ENCODE data around the gene MACF1. TPM values are rescaled to one million over a fixed set of nuclear protein-coding genes. Genes with fewer than 3 reads are reported as not detected.
A peak's percentile ranks its signal among the peaks of the same experiment; 100 is the strongest.

The MACF1 gene
- total and polyA plus RNA-seq, 9 donors, result 198 to 352 (median 263) TPM

GRCh38 chr1:39229504-39229903 lies 25.0 kb downstream of the MACF1 start:
- no peak overlapping the region for H3K4me3 ChIP-seq (ENCODE audit: low read length)
- peaks cover 7% of the 10 kb centered on the region for H3K36me3 ChIP-seq (ENCODE audit: control insufficient read depth, insufficient read depth, low read length)
- WGBS (ENCODE audit: insufficient coverage), result 100% methylated on average over 1 of the region's 4 CpGs
- DNase-seq, result no peak
- H3K9me3 ChIP-seq (replicated peaks; ENCODE audit: control insufficient read depth, low read depth, low read length), result no peaks in the 10 kb centered on the region
- no peak overlapping the region for H3K27ac ChIP-seq (ENCODE audit: low read length)
- peaks cover 7% of the 10 kb centered on the region for H3K4me1 ChIP-seq (ENCODE audit: control insufficient read depth, insufficient read depth, low read length)
- no peaks in the 10 kb centered on the region for H3K27me3 ChIP-seq (ENCODE audit: control insufficient read depth, insufficient read depth, low read length)

GRCh38 chr1:39230261-39231190 lies 26.0 kb downstream of the MACF1 start:
- Histone ChIP-seq H3K27me3 (ENCODE audit: control insufficient read depth, insufficient read depth, low read length) (no peaks in the 10 kb centered on the region), H3K27ac (ENCODE audit: low read length) (no peak overlapping the region), H3K4me1 (ENCODE audit: control insufficient read depth, insufficient read depth, low read length) (peaks cover 7% of the 10 kb centered on the region), H3K9me3 (replicated peaks; ENCODE audit: control insufficient read depth, low read depth, low read length) (no peaks in the 10 kb centered on the region), H3K36me3 (ENCODE audit: control insufficient read depth, insufficient read depth, low read length) (peaks cover 7% of the 10 kb centered on the region), H3K4me3 (ENCODE audit: low read length) (no peak overlapping the region)
- DNase-seq, result peak; percentile 61
- WGBS (ENCODE audit: insufficient coverage), result 74% methylated on average over 7 of the region's 9 CpGs

GRCh38 chr1:39236971-39237370 lies 32.5 kb downstream of the MACF1 start:
- no peak overlapping the region for H3K4me3 ChIP-seq (ENCODE audit: low read length)
- 63% methylated on average over 3 of the region's 4 CpGs for WGBS (ENCODE audit: insufficient coverage)
- no peaks in the 10 kb centered on the region for H3K9me3 ChIP-seq (replicated peaks; ENCODE audit: control insufficient read depth, low read depth, low read length)
- H3K36me3 ChIP-seq (ENCODE audit: control insufficient read depth, insufficient read depth, low read length), result peaks cover 3% of the 10 kb centered on the region
- H3K27me3 ChIP-seq (ENCODE audit: control insufficient read depth, insufficient read depth, low read length), result no peaks in the 10 kb centered on the region
- H3K4me1 ChIP-seq (ENCODE audit: control insufficient read depth, insufficient read depth, low read length), result peaks cover 7% of the 10 kb centered on the region
- H3K27ac ChIP-seq (ENCODE audit: low read length), result no peak overlapping the region
- no peak for DNase-seq

GRCh38 chr1:39238476-39238875 lies 34.0 kb downstream of the MACF1 start:
- Histone ChIP-seq H3K36me3 (ENCODE audit: control insufficient read depth, insufficient read depth, low read length) (no peaks in the 10 kb centered on the region), H3K27me3 (ENCODE audit: control insufficient read depth, insufficient read depth, low read length) (no peaks in the 10 kb centered on the region), H3K4me3 (ENCODE audit: low read length) (no peak overlapping the region), H3K27ac (ENCODE audit: low read length) (peak overlapping the region; percentile 29), H3K4me1 (ENCODE audit: control insufficient read depth, insufficient read depth, low read length) (peaks cover 7% of the 10 kb centered on the region), H3K9me3 (replicated peaks; ENCODE audit: control insufficient read depth, low read depth, low read length) (no peaks in the 10 kb centered on the region)
- WGBS (ENCODE audit: insufficient coverage), result 11% methylated on average over 1 of the region's 1 CpG
- DNase-seq, result peak; percentile 90

GRCh38 chr1:39239968-39240367 lies 35.5 kb downstream of the MACF1 start:
- no peak for DNase-seq
- no peaks in the 10 kb centered on the region for H3K36me3 ChIP-seq (ENCODE audit: control insufficient read depth, insufficient read depth, low read length)
- WGBS (ENCODE audit: insufficient coverage), result no CpG with 5 or more reads among the region's 3 CpGs
- H3K27ac ChIP-seq (ENCODE audit: low read length), result no peak overlapping the region
- no peak overlapping the region for H3K4me3 ChIP-seq (ENCODE audit: low read length)
- no peaks in the 10 kb centered on the region for H3K27me3 ChIP-seq (ENCODE audit: control insufficient read depth, insufficient read depth, low read length)
- H3K4me1 ChIP-seq (ENCODE audit: control insufficient read depth, insufficient read depth, low read length), result peaks cover 7% of the 10 kb centered on the region
- H3K9me3 ChIP-seq (replicated peaks; ENCODE audit: control insufficient read depth, low read depth, low read length), result no peaks in the 10 kb centered on the region

- H3K36me3 ChIP-seq (ENCODE audit: control insufficient read depth, insufficient read depth, low read length), result no peaks in the 10 kb centered on the region
- H3K27me3 ChIP-seq (ENCODE audit: control insufficient read depth, insufficient read depth, low read length), result no peaks in the 10 kb centered on the region
- H3K27ac ChIP-seq (ENCODE audit: low read length), result no peak overlapping the region
- H3K4me3 ChIP-seq (ENCODE audit: low read length), result no peak overlapping the region
- peaks cover 4% of the 10 kb centered on the region for H3K4me1 ChIP-seq (ENCODE audit: control insufficient read depth, insufficient read depth, low read length)
- WGBS (ENCODE audit: insufficient coverage), result 100% methylated on average over 1 of the region's 2 CpGs
- DNase-seq, result no peak
- H3K9me3 ChIP-seq (replicated peaks; ENCODE audit: control insufficient read depth, low read depth, low read length), result no peaks in the 10 kb centered on the region
Observed at GRCh38 chr1:39243302-39243701, 38.8 kb downstream of the MACF1 start.

GRCh38 chr1:39250460-39251240 lies 46.2 kb downstream of the MACF1 start:
- H3K27ac ChIP-seq (ENCODE audit: low read length), result no peak overlapping the region
- WGBS (ENCODE audit: insufficient coverage), result no CpG with 5 or more reads among the region's 2 CpGs
- H3K36me3 ChIP-seq (ENCODE audit: control insufficient read depth, insufficient read depth, low read length), result peaks cover 23% of the 10 kb centered on the region

GRCh38 chr1:39255222-39255621 lies 50.7 kb downstream of the MACF1 start:
- H3K9me3 ChIP-seq (replicated peaks; ENCODE audit: control insufficient read depth, low read depth, low read length), result no peaks in the 10 kb centered on the region
- no peak overlapping the region for H3K27ac ChIP-seq (ENCODE audit: low read length)
- H3K36me3 ChIP-seq (ENCODE audit: control insufficient read depth, insufficient read depth, low read length), result peaks cover 51% of the 10 kb centered on the region
- no peaks in the 10 kb centered on the region for H3K27me3 ChIP-seq (ENCODE audit: control insufficient read depth, insufficient read depth, low read length)
- no peak for DNase-seq
- H3K4me3 ChIP-seq (ENCODE audit: low read length), result no peak overlapping the region
- WGBS (ENCODE audit: insufficient coverage), result no CpG with 5 or more reads among the region's 1 CpG
- H3K4me1 ChIP-seq (ENCODE audit: control insufficient read depth, insufficient read depth, low read length), result peaks cover 2% of the 10 kb centered on the region

More at GRCh38 chr1:39250460-39251240, 46.2 kb downstream of the MACF1 start:
- no peaks in the 10 kb centered on the region for H3K27me3 ChIP-seq (ENCODE audit: control insufficient read depth, insufficient read depth, low read length)
- no peaks in the 10 kb centered on the region for H3K9me3 ChIP-seq (replicated peaks; ENCODE audit: control insufficient read depth, low read depth, low read length)
- no peak for DNase-seq
- H3K4me3 ChIP-seq (ENCODE audit: low read length), result no peak overlapping the region
- peaks cover 2% of the 10 kb centered on the region for H3K4me1 ChIP-seq (ENCODE audit: control insufficient read depth, insufficient read depth, low read length)

- H3K4me1 ChIP-seq (ENCODE audit: control insufficient read depth, insufficient read depth, low read length), result peaks cover 2% of the 10 kb centered on the region
- H3K4me3 ChIP-seq (ENCODE audit: low read length), result no peak overlapping the region
- 2% methylated on average over 3 of the region's 7 CpGs for WGBS (ENCODE audit: insufficient coverage)
- no peak overlapping the region for H3K27ac ChIP-seq (ENCODE audit: low read length)
- H3K36me3 ChIP-seq (ENCODE audit: control insufficient read depth, insufficient read depth, low read length), result peaks cover 43% of the 10 kb centered on the region
- H3K9me3 ChIP-seq (replicated peaks; ENCODE audit: control insufficient read depth, low read depth, low read length), result no peaks in the 10 kb centered on the region
- DNase-seq, result peak; percentile 75
- H3K27me3 ChIP-seq (ENCODE audit: control insufficient read depth, insufficient read depth, low read length), result no peaks in the 10 kb centered on the region
Observed at GRCh38 chr1:39258146-39258924, 53.8 kb downstream of the MACF1 start.

GRCh38 chr1:39258925-39259244 lies 54.4 kb downstream of the MACF1 start:
- no peaks in the 10 kb centered on the region for H3K9me3 ChIP-seq (replicated peaks; ENCODE audit: control insufficient read depth, low read depth, low read length)
- peaks cover 2% of the 10 kb centered on the region for H3K4me1 ChIP-seq (ENCODE audit: control insufficient read depth, insufficient read depth, low read length)
- peaks cover 41% of the 10 kb centered on the region for H3K36me3 ChIP-seq (ENCODE audit: control insufficient read depth, insufficient read depth, low read length)
- no peak overlapping the region for H3K27ac ChIP-seq (ENCODE audit: low read length)
- no peaks in the 10 kb centered on the region for H3K27me3 ChIP-seq (ENCODE audit: control insufficient read depth, insufficient read depth, low read length)
- DNase-seq, result no peak
- H3K4me3 ChIP-seq (ENCODE audit: low read length), result no peak overlapping the region
